ENCODE results near the gene VDAC1. TPM values are rescaled to one million over a fixed set of nuclear protein-coding genes. Genes with fewer than 3 reads are reported as not detected.

VDAC1 gene
- total and polyA plus RNA-seq, 2 of the 8 experiments (the other 6 are each of a cell fraction or from before 2014, with no cell fraction given): 111 to 301 TPM

- Histone ChIP-seq H3K27me3 (replicated peaks in 1 of 4; ENCODE audit: control insufficient read depth in 3 of 4, extremely low read depth in 1 of 4, insufficient read depth in 3 of 4, low read length in 3 of 4) (no peaks in the 10 kb centered on the region), H3K9ac (replicated peaks in 1 of 4; ENCODE audit: extremely low read depth in 1 of 4, low read depth in 3 of 4, low read length in 3 of 4) (no peak overlapping the region), H3K4me3 (ENCODE audit: extremely low read depth in 1 of 4, insufficient read depth in 2 of 4, low read depth in 3 of 4, low read length in 4 of 4) (no peak overlapping the region), H3K79me1 (ENCODE audit: low read depth, low read length) (no peaks in the 10 kb centered on the region), H3K14ac (ENCODE audit: insufficient read length) (no peak overlapping the region), H3K18ac (ENCODE audit: extremely low read depth, low read length) (no peak overlapping the region), H2BK15ac (ENCODE audit: low read length) (no peak overlapping the region), H2BK120ac (replicated peaks; ENCODE audit: low read depth, low read length) (no peak overlapping the region), H3K4me2 (ENCODE audit: insufficient read depth in 1 of 2, low read depth in 2 of 2, low read length in 2 of 2) (no peak overlapping the region), H3K23me2 (ENCODE audit: low read depth, low read length) (no peaks in the 10 kb centered on the region), H2AFZ (ENCODE audit: low read length) (peak overlapping the region; percentile 65; the same call in 1 of the 2 replicates), H2BK12ac (ENCODE audit: low read depth, low read length) (no peak overlapping the region; the same call in 1 of the 2 replicates), H3K56ac (replicated peaks; ENCODE audit: insufficient read length, low read depth, low read length) (no peak overlapping the region), H4K8ac (ENCODE audit: extremely low read depth, insufficient read depth, low read length) (peak overlapping the region; percentile 20; the same call in 1 of the 2 replicates), H3K9me3 (ENCODE audit: insufficient read depth in 2 of 2, low read depth in 1 of 2, low read length in 1 of 2) (no peaks in the 10 kb centered on the region), H3K23ac (ENCODE audit: insufficient read length) (no peak overlapping the region), H2BK20ac (ENCODE audit: low read length) (no peak overlapping the region), H3K4me1 (replicated peaks in 1 of 4; ENCODE audit: control insufficient read depth in 3 of 4, insufficient read depth in 4 of 4, low read length in 3 of 4) (no peaks in the 10 kb centered on the region), H3K27ac (ENCODE audit: low read depth, low read length) (no peak overlapping the region), H4K91ac (replicated peaks; ENCODE audit: insufficient read length, low read length) (no peak overlapping the region), H3K36me3 (ENCODE audit: control insufficient read depth in 2 of 4, insufficient read depth in 4 of 4, low read length in 3 of 4) (no peaks in the 10 kb centered on the region), H3K79me2 (ENCODE audit: control insufficient read depth in 1 of 2, insufficient read depth in 2 of 2, low read length in 2 of 2) (no peaks in the 10 kb centered on the region), H2AK5ac (ENCODE audit: low read depth, low read length) (no peak overlapping the region), H3K4ac (replicated peaks; ENCODE audit: insufficient read length, low read depth, low read length) (no peak overlapping the region), H2BK5ac (ENCODE audit: low read depth, low read length) (peak overlapping the region; percentile 52; the same call in 1 of the 2 replicates), H4K5ac (ENCODE audit: insufficient read length, low read depth, low read length) (no peak overlapping the region), H4K20me1 (replicated peaks in 1 of 2; ENCODE audit: control insufficient read depth in 1 of 2, insufficient read depth in 2 of 2, low read length in 2 of 2) (no peaks in the 10 kb centered on the region)
- 90% methylated on average over 5 of the region's 5 CpGs; no CpG with 5 or more reads in 1 of the 2 experiments for WGBS, 2 experiments (ENCODE audit: extremely low coverage in 1 of 2, insufficient coverage in 1 of 2, insufficient read length in 1 of 2, insufficient replicate concordance in 2 of 2, low coverage in 1 of 2, low lambda C conversion rate in 2 of 2, missing lambda C conversion rate in 1 of 2)
- TF ChIP-seq POU5F1 (IDR thresholded peaks at IDR 0.05; ENCODE audit: low read depth, low read length) (no peak), NRF1 (IDR thresholded peaks at IDR 0.05; ENCODE audit: low read depth, low read length) (no peak), ZNF274 (IDR thresholded peaks at IDR 0.05; ENCODE audit: borderline replicate concordance, extremely low read depth, low read length) (no peak), SIRT6 (IDR thresholded peaks at IDR 0.05; ENCODE audit: low read length) (no peak), RAD21 (IDR thresholded peaks at IDR 0.05 in 1 of 2, conservative IDR thresholded peaks at IDR 0.05 in 1 of 2; ENCODE audit: low read depth in 2 of 2, low read length in 2 of 2) (no peak), JUN (IDR thresholded peaks at IDR 0.05; ENCODE audit: low read depth, low read length) (no peak)
- no peak for FAIRE-seq
- POLR2A ChIA-PET (ENCODE audit: partially characterized antibody): interaction anchor here (1.4 kb wide), 1 partner anchor 73 kb away, joined by 5 read pairs; no protein-coding TSS in a partner anchor
- DNase-seq (ENCODE audit: low read depth in 1 of 2, low spot score in 2 of 2): no peak
- CTCF ChIA-PET (ENCODE audit: partially characterized antibody): interaction anchor here (0.7 to 2.7 kb wide), 14 partner anchors 9 to 118 kb away, joined by 3 to 27 read pairs (median 8); partner anchors contain the start of gene TCF7
Measured at GRCh38 chr5:134027288-134027615, 22.5 kb upstream of the VDAC1 start.

Data from H1 (cell line).